ENCODE data around the gene RP9. TPM values are rescaled to one million over a fixed set of nuclear protein-coding genes. Genes with fewer than 3 reads are reported as not detected.

Gene RP9
- total and polyA plus RNA-seq, 2 of the 13 experiments (the other 11 are each of a cell fraction or from before 2014, with no cell fraction given) = 14.2 to 18.6 TPM

GRCh38 chr7:33062782-33063443, 46.3 kb downstream of the RP9 start (continued):
- TF ChIP-seq, protein P1, sequence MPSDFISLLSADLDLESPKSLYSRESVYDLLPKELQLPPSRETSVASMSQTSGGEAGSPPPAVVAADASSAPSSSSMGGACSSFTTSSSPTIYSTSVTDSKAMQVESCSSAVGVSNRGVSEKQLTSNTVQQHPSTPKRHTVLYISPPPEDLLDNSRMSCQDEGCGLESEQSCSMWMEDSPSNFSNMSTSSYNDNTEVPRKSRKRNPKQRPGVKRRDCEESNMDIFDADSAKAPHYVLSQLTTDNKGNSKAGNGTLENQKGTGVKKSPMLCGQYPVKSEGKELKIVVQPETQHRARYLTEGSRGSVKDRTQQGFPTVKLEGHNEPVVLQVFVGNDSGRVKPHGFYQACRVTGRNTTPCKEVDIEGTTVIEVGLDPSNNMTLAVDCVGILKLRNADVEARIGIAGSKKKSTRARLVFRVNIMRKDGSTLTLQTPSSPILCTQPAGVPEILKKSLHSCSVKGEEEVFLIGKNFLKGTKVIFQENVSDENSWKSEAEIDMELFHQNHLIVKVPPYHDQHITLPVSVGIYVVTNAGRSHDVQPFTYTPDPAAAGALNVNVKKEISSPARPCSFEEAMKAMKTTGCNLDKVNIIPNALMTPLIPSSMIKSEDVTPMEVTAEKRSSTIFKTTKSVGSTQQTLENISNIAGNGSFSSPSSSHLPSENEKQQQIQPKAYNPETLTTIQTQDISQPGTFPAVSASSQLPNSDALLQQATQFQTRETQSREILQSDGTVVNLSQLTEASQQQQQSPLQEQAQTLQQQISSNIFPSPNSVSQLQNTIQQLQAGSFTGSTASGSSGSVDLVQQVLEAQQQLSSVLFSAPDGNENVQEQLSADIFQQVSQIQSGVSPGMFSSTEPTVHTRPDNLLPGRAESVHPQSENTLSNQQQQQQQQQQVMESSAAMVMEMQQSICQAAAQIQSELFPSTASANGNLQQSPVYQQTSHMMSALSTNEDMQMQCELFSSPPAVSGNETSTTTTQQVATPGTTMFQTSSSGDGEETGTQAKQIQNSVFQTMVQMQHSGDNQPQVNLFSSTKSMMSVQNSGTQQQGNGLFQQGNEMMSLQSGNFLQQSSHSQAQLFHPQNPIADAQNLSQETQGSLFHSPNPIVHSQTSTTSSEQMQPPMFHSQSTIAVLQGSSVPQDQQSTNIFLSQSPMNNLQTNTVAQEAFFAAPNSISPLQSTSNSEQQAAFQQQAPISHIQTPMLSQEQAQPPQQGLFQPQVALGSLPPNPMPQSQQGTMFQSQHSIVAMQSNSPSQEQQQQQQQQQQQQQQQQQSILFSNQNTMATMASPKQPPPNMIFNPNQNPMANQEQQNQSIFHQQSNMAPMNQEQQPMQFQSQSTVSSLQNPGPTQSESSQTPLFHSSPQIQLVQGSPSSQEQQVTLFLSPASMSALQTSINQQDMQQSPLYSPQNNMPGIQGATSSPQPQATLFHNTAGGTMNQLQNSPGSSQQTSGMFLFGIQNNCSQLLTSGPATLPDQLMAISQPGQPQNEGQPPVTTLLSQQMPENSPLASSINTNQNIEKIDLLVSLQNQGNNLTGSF (CRISPR knock-in tag; IDR thresholded peaks at IDR 0.05) = no peak
- TF ChIP-seq ZNF652 (CRISPR knock-in tag; IDR thresholded peaks at IDR 0.05; ENCODE audit: borderline replicate concordance, low read depth) (no peak), HOXA9 (CRISPR knock-in tag; IDR thresholded peaks at IDR 0.05; ENCODE audit: borderline replicate concordance) (no peak), HDAC6 (IDR thresholded peaks at IDR 0.05; ENCODE audit: low read depth, low read length) (no peak), MEIS2 (CRISPR knock-in tag; IDR thresholded peaks at IDR 0.05) (no peak), ZNF292 (CRISPR knock-in tag; IDR thresholded peaks at IDR 0.05; ENCODE audit: borderline replicate concordance, low read depth) (peak; percentile 15; the same call in 1 of the 2 replicates), ZC3H4 (CRISPR knock-in tag; IDR thresholded peaks at IDR 0.05; ENCODE audit: borderline replicate concordance) (no peak; the same call in 1 of the 2 replicates), ISX (CRISPR knock-in tag; conservative IDR thresholded peaks at IDR 0.05) (no peak), AGO2 (optimal IDR thresholded peaks at IDR 0.05; ENCODE audit: low read depth, low read length) (no peak), HNRNPLL (IDR thresholded peaks at IDR 0.05; ENCODE audit: low read depth, low read length, poor library complexity, severe bottlenecking) (no peak), MAF1 (CRISPR knock-in tag; IDR thresholded peaks at IDR 0.05; ENCODE audit: borderline replicate concordance) (no peak), ZNF75D (CRISPR knock-in tag; IDR thresholded peaks at IDR 0.05; ENCODE audit: borderline replicate concordance) (no peak), ASH2L (IDR thresholded peaks at IDR 0.05; ENCODE audit: insufficient read length, low read depth, low read length) (peak; percentile 89), RXRB (CRISPR knock-in tag; IDR thresholded peaks at IDR 0.05; ENCODE audit: borderline replicate concordance) (0 out of 2 replicates have a peak, but pooled peaks have one; percentile 6), MBD4 (IDR thresholded peaks at IDR 0.05; ENCODE audit: borderline replicate concordance, low read length) (no peak), NCOA2 (CRISPR knock-in tag; IDR thresholded peaks at IDR 0.05) (no peak), BCL6 (CRISPR knock-in tag; IDR thresholded peaks at IDR 0.05) (no peak)
- TF ChIP-seq, protein P2, sequence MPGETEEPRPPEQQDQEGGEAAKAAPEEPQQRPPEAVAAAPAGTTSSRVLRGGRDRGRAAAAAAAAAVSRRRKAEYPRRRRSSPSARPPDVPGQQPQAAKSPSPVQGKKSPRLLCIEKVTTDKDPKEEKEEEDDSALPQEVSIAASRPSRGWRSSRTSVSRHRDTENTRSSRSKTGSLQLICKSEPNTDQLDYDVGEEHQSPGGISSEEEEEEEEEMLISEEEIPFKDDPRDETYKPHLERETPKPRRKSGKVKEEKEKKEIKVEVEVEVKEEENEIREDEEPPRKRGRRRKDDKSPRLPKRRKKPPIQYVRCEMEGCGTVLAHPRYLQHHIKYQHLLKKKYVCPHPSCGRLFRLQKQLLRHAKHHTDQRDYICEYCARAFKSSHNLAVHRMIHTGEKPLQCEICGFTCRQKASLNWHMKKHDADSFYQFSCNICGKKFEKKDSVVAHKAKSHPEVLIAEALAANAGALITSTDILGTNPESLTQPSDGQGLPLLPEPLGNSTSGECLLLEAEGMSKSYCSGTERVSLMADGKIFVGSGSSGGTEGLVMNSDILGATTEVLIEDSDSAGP (CRISPR knock-in tag; IDR thresholded peaks at IDR 0.05; ENCODE audit: borderline replicate concordance) = peak; percentile 48; the same call in 1 of the 2 replicates
- TF ChIP-seq, protein P3, sequence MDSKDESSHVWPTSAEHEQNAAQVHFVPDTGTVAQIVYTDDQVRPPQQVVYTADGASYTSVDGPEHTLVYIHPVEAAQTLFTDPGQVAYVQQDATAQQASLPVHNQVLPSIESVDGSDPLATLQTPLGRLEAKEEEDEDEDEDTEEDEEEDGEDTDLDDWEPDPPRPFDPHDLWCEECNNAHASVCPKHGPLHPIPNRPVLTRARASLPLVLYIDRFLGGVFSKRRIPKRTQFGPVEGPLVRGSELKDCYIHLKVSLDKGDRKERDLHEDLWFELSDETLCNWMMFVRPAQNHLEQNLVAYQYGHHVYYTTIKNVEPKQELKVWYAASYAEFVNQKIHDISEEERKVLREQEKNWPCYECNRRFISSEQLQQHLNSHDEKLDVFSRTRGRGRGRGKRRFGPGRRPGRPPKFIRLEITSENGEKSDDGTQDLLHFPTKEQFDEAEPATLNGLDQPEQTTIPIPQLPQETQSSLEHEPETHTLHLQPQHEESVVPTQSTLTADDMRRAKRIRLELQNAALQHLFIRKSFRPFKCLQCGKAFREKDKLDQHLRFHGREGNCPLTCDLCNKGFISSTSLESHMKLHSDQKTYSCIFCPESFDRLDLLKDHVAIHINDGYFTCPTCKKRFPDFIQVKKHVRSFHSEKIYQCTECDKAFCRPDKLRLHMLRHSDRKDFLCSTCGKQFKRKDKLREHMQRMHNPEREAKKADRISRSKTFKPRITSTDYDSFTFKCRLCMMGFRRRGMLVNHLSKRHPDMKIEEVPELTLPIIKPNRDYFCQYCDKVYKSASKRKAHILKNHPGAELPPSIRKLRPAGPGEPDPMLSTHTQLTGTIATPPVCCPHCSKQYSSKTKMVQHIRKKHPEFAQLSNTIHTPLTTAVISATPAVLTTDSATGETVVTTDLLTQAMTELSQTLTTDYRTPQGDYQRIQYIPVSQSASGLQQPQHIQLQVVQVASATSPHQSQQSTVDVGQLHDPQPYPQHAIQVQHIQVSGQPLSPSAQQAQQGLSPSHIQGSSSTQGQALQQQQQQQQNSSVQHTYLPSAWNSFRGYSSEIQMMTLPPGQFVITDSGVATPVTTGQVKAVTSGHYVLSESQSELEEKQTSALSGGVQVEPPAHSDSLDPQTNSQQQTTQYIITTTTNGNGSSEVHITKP (CRISPR knock-in tag; IDR thresholded peaks at IDR 0.05; ENCODE audit: low read depth) = peak; percentile 84; the same call in 1 of the 2 replicates
